ENCODE data around the gene COG5. TPM values are rescaled to one million over a fixed set of nuclear protein-coding genes. Genes with fewer than 3 reads are reported as not detected.

The COG5 gene
- total RNA-seq, 1 experiment from 2014 or later = 20.2 TPM

DNA sequence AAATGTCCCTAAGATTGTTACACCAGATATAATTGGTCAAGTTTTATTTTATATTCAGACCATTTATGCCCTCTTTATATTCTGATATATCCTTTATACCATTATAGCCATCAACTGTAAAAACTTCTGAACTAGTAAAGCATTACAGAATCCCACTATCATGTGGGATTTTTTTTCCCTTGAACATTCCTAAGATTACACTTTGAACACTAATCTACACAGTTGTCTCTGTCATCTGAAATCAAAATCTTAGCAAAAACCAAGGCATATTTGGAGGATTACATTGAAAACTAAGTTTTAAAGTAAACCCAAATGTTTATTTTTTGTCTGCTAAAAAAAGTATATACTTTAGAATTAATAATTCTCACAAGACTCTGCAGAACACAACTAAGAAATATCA is 210.0 kb downstream of the COG5 start:
- Mint-ChIP-seq H3K27ac (no peak overlapping the region), H3K9me3 (no peaks in the 10 kb centered on the region), H3K4me3 (no peak overlapping the region), H3K36me3 (ENCODE audit: insufficient read depth in 1 of 3, low read depth in 3 of 3) (peaks cover 0 to 2% (median 0%) of the 10 kb centered on the region in 3 experiments; a peak in 3 of 7 replicates), H3K27me3 (ENCODE audit: low read depth) (no peaks in the 10 kb centered on the region), H3K4me1 (no peaks in the 10 kb centered on the region)
- no peak overlapping the region for H3K18ac ChIP-seq (ENCODE audit: insufficient read length, low read depth, low read length)
- no peak overlapping the region for H2BK12ac ChIP-seq (ENCODE audit: insufficient read length, low read depth, low read length)
- no peaks in the 10 kb centered on the region for H3K9me3 ChIP-seq (ENCODE audit: control insufficient read depth, low read depth, low read length)
- H2BK5ac ChIP-seq (ENCODE audit: insufficient read length, low read length) = no peak overlapping the region
- no peaks in the 10 kb centered on the region for H3K79me1 ChIP-seq (ENCODE audit: insufficient read depth, low read depth, low read length, poor library complexity, severe bottlenecking)
- no peak overlapping the region for H3K23ac ChIP-seq (ENCODE audit: insufficient read length, low read depth, low read length)
- no peak overlapping the region for H4K8ac ChIP-seq (replicated peaks; ENCODE audit: insufficient read length, low read depth, low read length)
- H3T11ph ChIP-seq (ENCODE audit: low read length) = no peak overlapping the region
- no peak for DNase-seq
- H3K4ac ChIP-seq (ENCODE audit: low read depth, low read length) = no peak overlapping the region
- H3K27me3 ChIP-seq (ENCODE audit: insufficient read depth, low read length) = no peaks in the 10 kb centered on the region
- H3K79me2 ChIP-seq (ENCODE audit: insufficient read depth, low read length) = no peaks in the 10 kb centered on the region
- TF ChIP-seq, protein P1, sequence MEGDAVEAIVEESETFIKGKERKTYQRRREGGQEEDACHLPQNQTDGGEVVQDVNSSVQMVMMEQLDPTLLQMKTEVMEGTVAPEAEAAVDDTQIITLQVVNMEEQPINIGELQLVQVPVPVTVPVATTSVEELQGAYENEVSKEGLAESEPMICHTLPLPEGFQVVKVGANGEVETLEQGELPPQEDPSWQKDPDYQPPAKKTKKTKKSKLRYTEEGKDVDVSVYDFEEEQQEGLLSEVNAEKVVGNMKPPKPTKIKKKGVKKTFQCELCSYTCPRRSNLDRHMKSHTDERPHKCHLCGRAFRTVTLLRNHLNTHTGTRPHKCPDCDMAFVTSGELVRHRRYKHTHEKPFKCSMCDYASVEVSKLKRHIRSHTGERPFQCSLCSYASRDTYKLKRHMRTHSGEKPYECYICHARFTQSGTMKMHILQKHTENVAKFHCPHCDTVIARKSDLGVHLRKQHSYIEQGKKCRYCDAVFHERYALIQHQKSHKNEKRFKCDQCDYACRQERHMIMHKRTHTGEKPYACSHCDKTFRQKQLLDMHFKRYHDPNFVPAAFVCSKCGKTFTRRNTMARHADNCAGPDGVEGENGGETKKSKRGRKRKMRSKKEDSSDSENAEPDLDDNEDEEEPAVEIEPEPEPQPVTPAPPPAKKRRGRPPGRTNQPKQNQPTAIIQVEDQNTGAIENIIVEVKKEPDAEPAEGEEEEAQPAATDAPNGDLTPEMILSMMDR (conservative IDR thresholded peaks at IDR 0.05) = no peak
- H3K23me2 ChIP-seq (ENCODE audit: insufficient read length, low read depth, low read length, poor library complexity, severe bottlenecking) = no peaks in the 10 kb centered on the region
- no peak overlapping the region for H4K91ac ChIP-seq (ENCODE audit: insufficient read length, low read depth, low read length)
- no peak overlapping the region for H2AFZ ChIP-seq (ENCODE audit: low read length)
- no peak overlapping the region for H3K27ac ChIP-seq (ENCODE audit: insufficient read length, low read depth, low read length)
- H4K5ac ChIP-seq (ENCODE audit: insufficient read length, low read depth, low read length) = no peak overlapping the region
- H3K14ac ChIP-seq (ENCODE audit: insufficient read depth, low read length) = no peak overlapping the region
- no peak overlapping the region for H2BK15ac ChIP-seq (ENCODE audit: low read depth, low read length)
- no peak overlapping the region for H3K4me2 ChIP-seq (ENCODE audit: insufficient read depth, insufficient read length, low read length)
- no peak overlapping the region for H3K56ac ChIP-seq (ENCODE audit: insufficient read length, low read depth, low read length)
- H2AK5ac ChIP-seq (ENCODE audit: insufficient read length, low read length) = no peak overlapping the region
- H3K4me1 ChIP-seq (ENCODE audit: insufficient read depth, low read length) = no peaks in the 10 kb centered on the region
- no peak overlapping the region for H2BK120ac ChIP-seq (ENCODE audit: low read depth, low read length, poor library complexity, severe bottlenecking)
- no peak overlapping the region for H2BK20ac ChIP-seq (ENCODE audit: low read depth, low read length, poor library complexity, severe bottlenecking)
- H4K20me1 ChIP-seq (ENCODE audit: control insufficient read depth, insufficient read depth, insufficient read length) = no peaks in the 10 kb centered on the region
- H3K9ac ChIP-seq (ENCODE audit: extremely low read depth, insufficient read length, low read length) = no peak overlapping the region

Data from H9 (cell line).